DND-41 (cell line): ENCODE results near the gene RPUSD1.

ENCODE experiments used
- ATAC-seq: fragments of 200-7000 bp; cut with Tn5 transposase; 3 replicates; pipeline ENCODE4 v1.9.1; 2021; ENCODE audit warnings: low read depth; ENCODE audit not compliant: insufficient read depth
- DNase-seq: peaks from one replicate; pipeline ENCODE4 v3.0.0-alpha.2; 2020
- H2AFZ ChIP-seq: 2 replicates; pipeline ENCODE4 v1.6.0; 2012; ENCODE audit warnings: low read depth, low read length
- H3K27ac ChIP-seq: 2 replicates; pipeline ENCODE4 v1.5.1; 2012; ENCODE audit warnings: low read length, inconsistent platforms
- H3K27me3 ChIP-seq: fragments of 200-600 bp; sonication (generic); 2 replicates; pipeline ENCODE4 v1.6.0; 2012; ENCODE audit warnings: low read length, mild to moderate bottlenecking, inconsistent platforms; ENCODE audit not compliant: insufficient read depth, poor library complexity
- H3K36me3 ChIP-seq: 2 replicates; pipeline ENCODE4 v1.5.1; 2012; ENCODE audit warnings: low read length, inconsistent platforms; ENCODE audit not compliant: insufficient read depth
- H3K4me1 ChIP-seq: 2 replicates; pipeline ENCODE4 v1.5.1; 2012; ENCODE audit warnings: mild to moderate bottlenecking, low read length; ENCODE audit not compliant: insufficient read depth
- H3K4me2 ChIP-seq: 2 replicates; pipeline ENCODE4 v1.6.0; 2012; ENCODE audit warnings: mild to moderate bottlenecking, moderate library complexity, low read length, inconsistent platforms; ENCODE audit not compliant: insufficient read depth
- H3K4me3 ChIP-seq, 2 experiments: fragments of 200-600 bp in 1 of 2; shearing (Covaris generic) in 1 of 2; 2 replicates each; pipeline ENCODE4 v1.5.1; 2012 to 2016; ENCODE audit warnings: inconsistent platforms in 2 of 2, low read length in 2 of 2, mild to moderate bottlenecking in 2 of 2, low read depth in 1 of 2, moderate library complexity in 1 of 2
- H3K79me2 ChIP-seq: 2 replicates; pipeline ENCODE4 v1.6.0; 2012; ENCODE audit warnings: low read length, inconsistent platforms; ENCODE audit not compliant: insufficient read depth
- H3K9ac ChIP-seq: 2 replicates; pipeline ENCODE4 v1.6.0; 2012; ENCODE audit warnings: low read depth, mild to moderate bottlenecking, inconsistent platforms, low read length, moderate library complexity
- H3K9me3 ChIP-seq: 2 replicates; pipeline ENCODE4 v1.5.1; 2012; ENCODE audit warnings: low read length, moderate library complexity, mild to moderate bottlenecking, inconsistent platforms; ENCODE audit not compliant: insufficient read depth, severe bottlenecking
- H4K20me1 ChIP-seq: 2 replicates; pipeline ENCODE4 v1.6.0; 2012; ENCODE audit warnings: low read length; ENCODE audit not compliant: insufficient read depth
- EZH2 ChIP-seq: IDR thresholded peaks from 3 replicates; pipeline ENCODE4 v1.6.1; 2012; ENCODE audit warnings: borderline replicate concordance, low read depth, mild to moderate bottlenecking, moderate library complexity, low read length, inconsistent platforms; ENCODE audit not compliant: severe bottlenecking
- TF ChIP-seq, protein P1 (sequence below): IDR thresholded peaks from 2 replicates; pipeline ENCODE4 v1.5.1; 2012; ENCODE audit warnings: borderline replicate concordance, low read length, moderate library complexity, mild to moderate bottlenecking; ENCODE audit not compliant: poor library complexity, severe bottlenecking; ENCODE audit errors: extremely low read depth

The RPUSD1 gene

GRCh38 chr16:766820-767640, 21.2 kb downstream of the RPUSD1 start:
- Histone ChIP-seq H2AFZ (no peak overlapping the region), H3K27ac (no peak overlapping the region), H3K9me3 (no peaks in the 10 kb centered on the region), H4K20me1 (no peaks in the 10 kb centered on the region; the same call in 1 of the 2 replicates), H3K36me3 (no peaks in the 10 kb centered on the region), H3K4me2 (no peak overlapping the region), H3K9ac (no peak overlapping the region), H3K79me2 (no peaks in the 10 kb centered on the region), H3K27me3 (no peaks in the 10 kb centered on the region), H3K4me1 (no peaks in the 10 kb centered on the region), H3K4me3 (no peak overlapping the region)
- ATAC-seq = no peak
- no peak for TF ChIP-seq EZH2
- TF ChIP-seq, protein P1, sequence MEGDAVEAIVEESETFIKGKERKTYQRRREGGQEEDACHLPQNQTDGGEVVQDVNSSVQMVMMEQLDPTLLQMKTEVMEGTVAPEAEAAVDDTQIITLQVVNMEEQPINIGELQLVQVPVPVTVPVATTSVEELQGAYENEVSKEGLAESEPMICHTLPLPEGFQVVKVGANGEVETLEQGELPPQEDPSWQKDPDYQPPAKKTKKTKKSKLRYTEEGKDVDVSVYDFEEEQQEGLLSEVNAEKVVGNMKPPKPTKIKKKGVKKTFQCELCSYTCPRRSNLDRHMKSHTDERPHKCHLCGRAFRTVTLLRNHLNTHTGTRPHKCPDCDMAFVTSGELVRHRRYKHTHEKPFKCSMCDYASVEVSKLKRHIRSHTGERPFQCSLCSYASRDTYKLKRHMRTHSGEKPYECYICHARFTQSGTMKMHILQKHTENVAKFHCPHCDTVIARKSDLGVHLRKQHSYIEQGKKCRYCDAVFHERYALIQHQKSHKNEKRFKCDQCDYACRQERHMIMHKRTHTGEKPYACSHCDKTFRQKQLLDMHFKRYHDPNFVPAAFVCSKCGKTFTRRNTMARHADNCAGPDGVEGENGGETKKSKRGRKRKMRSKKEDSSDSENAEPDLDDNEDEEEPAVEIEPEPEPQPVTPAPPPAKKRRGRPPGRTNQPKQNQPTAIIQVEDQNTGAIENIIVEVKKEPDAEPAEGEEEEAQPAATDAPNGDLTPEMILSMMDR = no peak
- DNase-seq = no peak

- Histone ChIP-seq H3K9me3 (no peaks in the 10 kb centered on the region), H3K4me1 (no peaks in the 10 kb centered on the region), H3K9ac (no peak overlapping the region), H3K4me3 (no peak overlapping the region), H3K4me2 (no peak overlapping the region), H2AFZ (no peak overlapping the region), H3K36me3 (no peaks in the 10 kb centered on the region), H4K20me1 (no peaks in the 10 kb centered on the region; the same call in 1 of the 2 replicates), H3K27ac (no peak overlapping the region), H3K27me3 (no peaks in the 10 kb centered on the region), H3K79me2 (no peaks in the 10 kb centered on the region)
- TF ChIP-seq, protein P1 = no peak
- DNase-seq (no peak), ATAC-seq (no peak)
These were observed 22.0 kb downstream of the RPUSD1 start for GRCh38 chr16:766008-766819.

DNA sequence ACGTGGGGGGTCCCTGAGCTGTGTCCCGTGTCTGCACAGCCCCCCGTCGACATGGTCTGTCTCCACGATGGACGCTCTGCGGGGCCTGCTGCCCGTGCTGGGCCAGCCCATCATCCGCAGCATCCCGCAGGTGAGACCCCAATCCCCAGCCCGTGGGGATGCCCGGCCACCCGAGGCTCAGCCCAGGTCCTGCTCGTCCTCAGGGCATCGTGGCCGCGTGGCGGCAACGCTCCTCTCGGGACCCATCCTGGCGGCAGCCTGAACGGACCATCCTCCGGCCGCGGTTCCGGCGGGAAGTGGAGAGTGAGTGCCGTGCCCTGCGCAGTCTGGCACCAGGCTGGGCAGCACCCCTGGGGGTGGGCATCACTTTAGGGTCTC, 22.7 kb downstream of the RPUSD1 start:
- H3K4me3 ChIP-seq = no peak overlapping the region
- no peak for TF ChIP-seq EZH2
- TF ChIP-seq, protein P1 = no peak

More for the DNA sequence above, 22.7 kb downstream of the RPUSD1 start:
- Histone ChIP-seq H3K27me3 (no peaks in the 10 kb centered on the region), H3K27ac (no peak overlapping the region), H3K36me3 (no peaks in the 10 kb centered on the region), H3K4me1 (no peaks in the 10 kb centered on the region), H3K9ac (no peak overlapping the region), H4K20me1 (no peaks in the 10 kb centered on the region; the same call in 1 of the 2 replicates), H3K79me2 (no peaks in the 10 kb centered on the region), H2AFZ (no peak overlapping the region), H3K9me3 (no peaks in the 10 kb centered on the region), H3K4me2 (no peak overlapping the region)
- ATAC-seq = no peak
- no peak for DNase-seq
